Epithelial cell of esophagus (primary cell): ENCODE measurements around the gene ARF6.

ENCODE experiments used
- DNase-seq: peaks from one replicate; pipeline ENCODE4 v3.0.0; 2010; ENCODE audit warnings: low read depth
- H3K4me3 ChIP-seq: 2 replicates; pipeline ENCODE4 v1.5.1; 2011; ENCODE audit warnings: mild to moderate bottlenecking, low read length, control low read depth
- CTCF ChIP-seq: IDR thresholded peaks from 2 replicates; pipeline ENCODE4 v1.5.1; 2011; ENCODE audit warnings: low read depth, mild to moderate bottlenecking, low read length, control low read depth, inconsistent platforms; ENCODE audit not compliant: insufficient read depth; ENCODE audit errors: missing control alignments

ARF6 gene

GRCh38 chr14:49892636-49893308 is at the start of gene ARF6:
ARF6 (plus strand) TSS chr14:49893082; CDS start chr14:49893737, 655 bp downstream.
- peak; percentile 97 for DNase-seq
- peak within 1 kb of the TSS; percentile 91 for H3K4me3 ChIP-seq
- TF ChIP-seq CTCF, result no peak

- DNase-seq, result no peak
- H3K4me3 ChIP-seq, result no peak overlapping the region
- TF ChIP-seq CTCF, result no peak
Measured at GRCh38 chr14:49849213-49849847, 43.6 kb upstream of the ARF6 start.

GRCh38 chr14:49851813-49852212 is 41.1 kb upstream of the ARF6 start:
- TF ChIP-seq CTCF, result no peak
- peak overlapping the region; percentile 96 for H3K4me3 ChIP-seq
- no peak for DNase-seq

GRCh38 chr14:49852301-49853157 is 40.4 kb upstream of the ARF6 start, which contains the start of gene NEMF:
NEMF (minus strand) TSS chr14:49852788; CDS start chr14:49852753, 35 bp downstream.
- peak; percentile 84 for DNase-seq
- peak within 1 kb of the TSS; percentile 96 for H3K4me3 ChIP-seq
- TF ChIP-seq CTCF, result peak; percentile 81

- no peak for DNase-seq
- no peak for TF ChIP-seq CTCF
- H3K4me3 ChIP-seq, result peak overlapping the region; percentile 96
Measured at GRCh38 chr14:49853158-49853477, 39.8 kb upstream of the ARF6 start.

GRCh38 chr14:49853572-49854375 is 39.1 kb upstream of the ARF6 start:
- peak; percentile 88 for DNase-seq
- peak; percentile 80 for TF ChIP-seq CTCF
- no peak overlapping the region for H3K4me3 ChIP-seq
